Aorta (tissue), 5 donors: Measurements from ENCODE around the gene CALHM1. TPM values are rescaled to one million over a fixed set of nuclear protein-coding genes. Genes with fewer than 3 reads are reported as not detected.
A peak's percentile ranks its signal among the peaks of the same experiment; 100 is the strongest.

Source experiments
- ATAC-seq: fragments of 200-7000 bp; cut with Tn5 transposase; one replicate; pipeline ENCODE4 v1.9.1; 2022; ENCODE audit warnings: moderate library complexity; ENCODE audit not compliant: low FRiP score
- DNase-seq, 2 donors: peaks; one replicate each; pipeline ENCODE4 v3.0.0-alpha.2; 2020
- H3K27ac ChIP-seq, 2 donors: one replicate each; pipeline ENCODE4 v1.5.1; 2013; ENCODE audit warnings: low read length in 2 of 2, mild to moderate bottlenecking in 2 of 2, moderate library complexity in 2 of 2, control low read depth in 1 of 2, inconsistent platforms in 1 of 2, low read depth in 1 of 2
- H3K27me3 ChIP-seq, 2 donors: one replicate each; pipeline ENCODE4 v1.6.1; 2013; ENCODE audit warnings: control low read depth in 1 of 2, low read length in 1 of 2, mild to moderate bottlenecking in 1 of 2, moderate library complexity in 1 of 2; ENCODE audit not compliant: insufficient read depth in 2 of 2, control insufficient read depth in 1 of 2
- H3K36me3 ChIP-seq, 2 donors: one replicate each; pipeline ENCODE4 v1.6.1; 2013; ENCODE audit warnings: control low read depth in 1 of 2, low read length in 1 of 2, mild to moderate bottlenecking in 1 of 2; ENCODE audit not compliant: insufficient read depth in 2 of 2, control insufficient read depth in 1 of 2
- H3K4me1 ChIP-seq, 2 donors: one replicate each; pipeline ENCODE4 v1.6.1; 2013; ENCODE audit warnings: low read length in 2 of 2, control low read depth in 1 of 2, mild to moderate bottlenecking in 1 of 2, moderate library complexity in 1 of 2; ENCODE audit not compliant: insufficient read depth in 2 of 2, control insufficient read depth in 1 of 2
- H3K4me3 ChIP-seq, 2 donors: one replicate each; pipeline ENCODE4 v1.5.1; 2013; ENCODE audit warnings: low read length in 2 of 2, control low read depth in 1 of 2, mild to moderate bottlenecking in 1 of 2
- H3K9me3 ChIP-seq: one replicate; pipeline ENCODE4 v1.6.1; 2013; ENCODE audit warnings: mild to moderate bottlenecking, low read length; ENCODE audit not compliant: control insufficient read depth
- WGBS, 2 donors: extraction: QIAGEN DNeasy Blood & Tissue Kit; methylation state at CpG; one replicate each; pipeline ENCODE4 v1.1.7; 2013; 5-methylcytosine and 5-hydroxymethylcytosine counted together
- intact Hi-C, 2 donors: fragments of 100-400 bp; cut with DNase I; formaldehyde crosslinking; loops; one replicate each; pipeline versions ENCODE4 v1.14.2 to v1.15.0; 2022
- polyA plus RNA-seq, 2 donors: library from polyadenylated mRNA; stranded (reverse); fragments of 200-250 nt; gene quantifications; one replicate each; pipeline ENCODE4 v1.2.3, GENCODE V29; 2013
- total RNA-seq, 2 donors: library from RNA; stranded (reverse); fragmentation: NEBNext Ultra II Directional; extraction: Animal tissue kit (Norgen Biotek cat#: 25700); gene quantifications; one replicate each; pipeline ENCODE4 v1.2.1, GENCODE V29; 2021
- donor health status: healthy with polysubstance abuse.
- donor health status: Bipolar disorder and iron deficiency.
- donor health status: DM: no; HTN: no; CAD: no.
- donor health status: DM: no; HTN: no; CAD: no.
- donor health status: DM: yes; HTN: yes; CAD: no.

The CALHM1 gene
- total and polyA plus RNA-seq, 4 donors: not detected

GRCh38 chr10:103447187-103447586, 11.5 kb downstream of the CALHM1 start:
- peaks cover 2 to 5% of the 10 kb centered on the region in 2 donors for H3K4me1 ChIP-seq
- intact Hi-C loops: no loop called here
- H3K4me3 ChIP-seq: no peak overlapping the region
- no peaks in the 10 kb centered on the region for H3K27me3 ChIP-seq
- H3K9me3 ChIP-seq: no peaks in the 10 kb centered on the region
- no peak overlapping the region for H3K27ac ChIP-seq
- ATAC-seq: no peak
- H3K36me3 ChIP-seq: peaks cover 0 to 3% of the 10 kb centered on the region in 2 donors
- WGBS, 2 donors: 96% methylated on average over 23 of the region's 23 CpGs
- DNase-seq: no peak

- peak; percentile 90 to 91 for DNase-seq
- intact Hi-C loops: no loop called here
- H3K4me1 ChIP-seq: peaks cover 2 to 5% of the 10 kb centered on the region in 2 donors
These were observed 12.7 kb downstream of the CALHM1 start for GRCh38 chr10:103445767-103446567.

GRCh38 chr10:103445366-103445765, 13.3 kb downstream of the CALHM1 start:
- WGBS, 2 donors: 40 to 42% methylated on average over 9 of the region's 9 CpGs
- no peak overlapping the region for H3K4me3 ChIP-seq
- DNase-seq: no peak
- no peaks in the 10 kb centered on the region for H3K27me3 ChIP-seq
- intact Hi-C loops: no loop called here
- peaks cover 2 to 5% of the 10 kb centered on the region in 2 donors for H3K4me1 ChIP-seq
- peak overlapping the region; percentile 78 to 94 for H3K27ac ChIP-seq
- ATAC-seq: no peak
- H3K9me3 ChIP-seq: no peaks in the 10 kb centered on the region
- H3K36me3 ChIP-seq: peaks cover 0 to 3% of the 10 kb centered on the region in 2 donors

More at GRCh38 chr10:103445767-103446567, 12.7 kb downstream of the CALHM1 start:
- Histone ChIP-seq H3K27me3 (no peaks in the 10 kb centered on the region), H3K36me3 (peaks cover 0 to 3% of the 10 kb centered on the region in 2 donors), H3K4me3 (no peak overlapping the region), H3K27ac (peak overlapping the region; percentile 78 to 94), H3K9me3 (no peaks in the 10 kb centered on the region)
- WGBS, 2 donors: 10 to 11% methylated on average over 12 of the region's 12 CpGs
- peak; percentile 85 for ATAC-seq

- Histone ChIP-seq H3K4me1 (peaks cover 2 to 5% of the 10 kb centered on the region in 2 donors), H3K36me3 (peaks cover 0 to 3% of the 10 kb centered on the region in 2 donors), H3K27me3 (no peaks in the 10 kb centered on the region), H3K4me3 (no peak overlapping the region), H3K27ac (peak overlapping the region in 1 of 2 donors; percentile 38), H3K9me3 (no peaks in the 10 kb centered on the region)
- WGBS, 2 donors: 63 to 66% methylated on average over 10 of the region's 10 CpGs
- intact Hi-C loops: no loop called here
- DNase-seq: no peak
- ATAC-seq: no peak
These were observed 14.2 kb downstream of the CALHM1 start for GRCh38 chr10:103444478-103444877.

- Histone ChIP-seq H3K27me3 (no peaks in the 10 kb centered on the region), H3K4me3 (no peak overlapping the region), H3K9me3 (no peaks in the 10 kb centered on the region), H3K36me3 (peaks cover under 1 to 3% of the 10 kb centered on the region in 2 donors), H3K4me1 (peaks cover 2 to 5% of the 10 kb centered on the region in 2 donors), H3K27ac (no peak overlapping the region)
- no peak for DNase-seq
- no peak for ATAC-seq
- intact Hi-C loops: no loop called here
- 87 to 91% methylated on average over 23 of the region's 23 CpGs for WGBS, 2 donors
These were observed 15.1 kb downstream of the CALHM1 start for GRCh38 chr10:103443475-103444185.

- DNase-seq (peak in 1 of 2 donors; percentile 83), ATAC-seq (no peak)
- Histone ChIP-seq H3K36me3 (peaks cover 2 to 3% of the 10 kb centered on the region in 2 donors), H3K27me3 (no peaks in the 10 kb centered on the region), H3K9me3 (no peaks in the 10 kb centered on the region), H3K27ac (no peak overlapping the region), H3K4me1 (peaks cover 2 to 5% of the 10 kb centered on the region in 2 donors), H3K4me3 (no peak overlapping the region)
- intact Hi-C loops: no loop called here
- WGBS, 2 donors: 67 to 77% methylated on average over 13 of the region's 13 CpGs
These were observed 16.7 kb downstream of the CALHM1 start for GRCh38 chr10:103442031-103442461.

GRCh38 chr10:103441611-103442010, 17.1 kb downstream of the CALHM1 start:
- WGBS, 2 donors: 80 to 86% methylated on average over 8 of the region's 8 CpGs
- intact Hi-C loops: no loop called here
- Histone ChIP-seq H3K36me3 (peaks cover 2 to 3% of the 10 kb centered on the region in 2 donors), H3K4me1 (peaks cover 2% of the 10 kb centered on the region in 2 donors), H3K27me3 (no peaks in the 10 kb centered on the region), H3K27ac (no peak overlapping the region), H3K4me3 (no peak overlapping the region), H3K9me3 (no peaks in the 10 kb centered on the region)
- ATAC-seq (no peak), DNase-seq (no peak)

GRCh38 chr10:103441206-103441605, 17.5 kb downstream of the CALHM1 start:
- H3K27ac ChIP-seq: no peak overlapping the region
- no peak overlapping the region for H3K4me3 ChIP-seq
- peaks cover 2 to 3% of the 10 kb centered on the region in 2 donors for H3K36me3 ChIP-seq
- intact Hi-C loops: no loop called here
- ATAC-seq (no peak), DNase-seq (no peak)
- WGBS, 2 donors: 79 to 81% methylated on average over 8 of the region's 8 CpGs
- H3K4me1 ChIP-seq: peaks cover 0 to 2% of the 10 kb centered on the region in 2 donors
- H3K9me3 ChIP-seq: no peaks in the 10 kb centered on the region
- no peaks in the 10 kb centered on the region for H3K27me3 ChIP-seq
